Memory B cell (primary cell): ENCODE results near the gene MRPL23.

Source experiments
- ATAC-seq: fragments of 150-1000 bp; cut with Tn5 transposase; 2 replicates; pipeline ENCODE4 v1.10.0; 2021; ENCODE audit warnings: low read depth, mild to moderate bottlenecking, moderate library complexity
- DNase-seq, 2 donors: peaks; one replicate each; pipeline ENCODE4 v3.0.0; 2022; ENCODE audit warnings: low spot score in 2 of 2
- H3K27ac Mint-ChIP-seq: one replicate; pipeline ENCODE4 v1.8.0; 2022; ENCODE audit warnings: mild to moderate bottlenecking, moderate library complexity, mixed read lengths
- H3K27me3 Mint-ChIP-seq: one replicate; pipeline ENCODE4 v1.8.0; 2022; ENCODE audit warnings: mixed read lengths
- H3K36me3 Mint-ChIP-seq: one replicate; pipeline ENCODE4 v1.8.0; 2022; ENCODE audit warnings: mild to moderate bottlenecking, mixed read lengths
- H3K4me1 Mint-ChIP-seq: one replicate; pipeline ENCODE4 v1.8.0; 2022; ENCODE audit warnings: mixed read lengths
- H3K4me3 Mint-ChIP-seq: one replicate; pipeline ENCODE4 v1.8.0; 2022; ENCODE audit warnings: mild to moderate bottlenecking, moderate library complexity, mixed read lengths
- H3K9me3 Mint-ChIP-seq: one replicate; pipeline ENCODE4 v1.8.0; 2022; ENCODE audit warnings: mixed read lengths

Gene MRPL23

DNA sequence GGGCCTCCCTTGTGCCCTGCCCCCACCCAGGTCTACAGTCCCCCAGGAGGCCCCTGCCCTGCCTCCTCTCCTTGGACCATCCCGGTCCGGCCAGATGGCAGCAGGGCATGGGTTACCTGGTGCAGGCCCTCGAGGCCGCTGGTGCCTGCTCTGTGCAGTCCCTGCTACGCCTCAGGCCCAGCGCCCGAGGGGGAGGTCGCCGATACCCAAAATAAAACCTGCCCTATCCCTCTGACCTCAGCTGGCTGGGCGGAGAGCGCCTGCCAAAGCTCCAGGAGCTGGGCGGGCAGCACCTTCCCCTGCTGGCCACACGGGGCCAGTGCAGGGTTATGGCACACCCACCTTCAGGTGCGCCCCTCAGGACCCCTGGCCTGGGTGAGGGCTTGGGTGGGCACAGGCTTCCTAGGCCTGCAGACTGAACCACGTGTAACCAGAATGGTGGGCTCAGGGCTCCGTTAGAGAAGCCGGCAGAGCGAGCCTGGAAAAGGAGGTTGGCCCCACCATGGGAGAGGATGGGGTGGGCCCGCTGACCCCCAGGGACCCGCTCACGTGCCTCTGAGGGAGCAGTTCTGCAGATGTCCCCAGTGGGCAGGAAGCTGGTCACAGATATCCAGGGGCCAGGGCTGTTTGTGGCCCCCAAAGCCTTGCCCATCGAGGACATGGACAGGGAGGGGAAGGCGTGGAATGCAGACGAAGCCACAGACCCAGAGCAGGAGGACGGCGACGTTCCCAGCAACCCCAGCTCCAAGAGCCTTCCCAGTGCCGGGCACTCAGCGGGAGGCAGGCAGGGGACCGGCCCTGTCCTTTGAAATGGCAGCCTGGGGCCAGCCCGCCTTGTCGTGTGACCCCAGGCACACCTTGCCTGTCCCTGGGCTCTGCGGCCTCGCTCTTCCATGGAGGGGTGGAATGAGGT, 29.4 kb upstream of the MRPL23 start:
- no peak for DNase-seq
- Mint-ChIP-seq H3K4me1 (peaks cover 22% of the 10 kb centered on the region), H3K36me3 (no peaks in the 10 kb centered on the region), H3K27ac (no peak overlapping the region), H3K27me3 (peaks cover 18% of the 10 kb centered on the region), H3K4me3 (no peak overlapping the region), H3K9me3 (no peaks in the 10 kb centered on the region)
- ATAC-seq = peak; percentile 28

DNA sequence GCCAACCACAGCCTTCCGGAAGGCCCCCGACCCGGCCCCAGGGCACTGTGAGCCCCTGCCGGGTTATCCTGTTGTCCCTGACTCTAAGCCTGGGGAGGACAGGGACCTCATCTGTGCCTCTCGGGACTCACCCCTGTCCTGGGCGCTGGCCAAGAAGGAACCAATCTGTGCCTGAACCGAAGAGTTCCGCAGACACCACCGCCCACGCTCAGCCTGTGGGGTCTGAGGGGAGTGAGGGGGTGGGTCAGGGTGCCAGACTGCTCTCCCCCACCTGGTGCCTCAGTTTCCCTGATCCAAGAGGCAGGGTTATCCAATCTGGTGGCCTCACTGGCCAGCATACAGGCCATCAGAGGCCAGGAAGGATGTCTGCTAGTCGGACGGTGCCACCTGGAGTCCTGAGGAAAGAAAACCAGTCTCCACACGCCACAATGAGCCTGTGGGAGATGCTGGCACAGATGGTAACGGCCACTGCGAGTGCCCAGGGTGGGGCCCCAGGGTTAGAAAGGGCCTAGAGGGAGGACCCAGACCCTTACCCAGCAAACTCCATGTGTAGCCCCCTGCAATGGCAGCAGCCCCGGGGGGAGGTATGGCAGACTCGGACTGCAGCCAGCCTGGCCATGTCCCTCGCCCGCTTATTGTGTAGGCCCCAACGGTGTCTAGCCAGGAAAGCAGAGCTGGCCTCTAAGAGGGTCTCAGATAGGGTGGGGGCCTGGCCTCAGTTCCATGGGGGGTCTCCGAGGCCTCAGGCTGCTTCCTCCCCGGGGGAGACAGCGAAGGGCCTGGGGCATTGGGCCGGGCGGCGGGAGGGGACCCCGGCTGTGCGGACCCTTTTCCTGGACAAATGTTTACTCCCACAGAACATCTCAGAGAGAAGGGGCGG, 28.5 kb upstream of the MRPL23 start:
- Mint-ChIP-seq H3K27me3 (peaks cover 20% of the 10 kb centered on the region), H3K4me1 (peaks cover 26% of the 10 kb centered on the region), H3K4me3 (no peak overlapping the region), H3K9me3 (no peaks in the 10 kb centered on the region), H3K27ac (no peak overlapping the region), H3K36me3 (no peaks in the 10 kb centered on the region)
- DNase-seq (no peak), ATAC-seq (no peak)

DNA sequence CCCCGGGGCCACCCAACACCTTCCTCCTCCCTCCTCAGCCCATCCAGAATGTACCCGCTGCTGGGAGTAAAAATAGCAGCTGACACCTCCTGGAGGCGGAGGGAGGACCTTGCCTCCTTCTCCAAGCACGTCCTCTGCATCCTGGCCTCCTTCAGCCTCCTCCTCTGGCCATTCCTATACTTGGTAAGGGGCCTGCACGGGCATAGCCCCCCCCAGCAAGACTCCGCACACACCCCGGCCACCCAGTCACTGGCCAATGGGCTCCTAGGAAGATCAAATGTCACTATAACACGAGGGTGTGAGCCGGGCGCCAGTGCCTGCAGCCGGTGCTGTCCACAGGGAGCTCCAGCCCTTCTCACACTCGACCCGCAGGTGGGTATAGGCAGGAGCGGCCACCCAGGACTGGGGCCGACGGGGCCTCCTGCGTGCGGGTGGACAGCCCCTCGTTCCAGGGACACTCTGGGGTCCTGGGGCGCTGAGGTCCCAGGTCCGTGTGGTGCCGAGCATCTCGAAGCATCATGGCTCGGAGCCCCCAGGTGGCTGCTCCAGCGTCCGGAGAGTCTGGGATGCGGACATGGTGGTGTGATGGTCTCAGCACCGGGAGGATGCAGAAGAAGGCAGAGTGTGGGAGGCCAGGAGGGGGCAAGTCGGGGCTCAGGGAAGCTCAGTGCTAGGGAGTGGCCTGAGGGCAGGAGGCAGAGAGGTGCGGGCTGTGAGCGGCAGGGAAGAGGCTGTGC, 27.6 kb upstream of the MRPL23 start, which contains the start of gene TNNT3:
TNNT3 (plus strand) TSS at position 313 of the 737 bp plus-strand sequence. CDS start 3,172 bp downstream, outside the sequence.
- Mint-ChIP-seq H3K27me3 (peaks cover 18% of the 10 kb centered on the region), H3K4me3 (no peak within 1 kb of the TSS), H3K27ac (no peak within 1 kb of the TSS), H3K9me3 (no peaks in the 10 kb centered on the region), H3K36me3 (no peaks in the 10 kb centered on the region), H3K4me1 (peaks cover 27% of the 10 kb centered on the region)
- no peak for ATAC-seq
- DNase-seq = no peak

DNA sequence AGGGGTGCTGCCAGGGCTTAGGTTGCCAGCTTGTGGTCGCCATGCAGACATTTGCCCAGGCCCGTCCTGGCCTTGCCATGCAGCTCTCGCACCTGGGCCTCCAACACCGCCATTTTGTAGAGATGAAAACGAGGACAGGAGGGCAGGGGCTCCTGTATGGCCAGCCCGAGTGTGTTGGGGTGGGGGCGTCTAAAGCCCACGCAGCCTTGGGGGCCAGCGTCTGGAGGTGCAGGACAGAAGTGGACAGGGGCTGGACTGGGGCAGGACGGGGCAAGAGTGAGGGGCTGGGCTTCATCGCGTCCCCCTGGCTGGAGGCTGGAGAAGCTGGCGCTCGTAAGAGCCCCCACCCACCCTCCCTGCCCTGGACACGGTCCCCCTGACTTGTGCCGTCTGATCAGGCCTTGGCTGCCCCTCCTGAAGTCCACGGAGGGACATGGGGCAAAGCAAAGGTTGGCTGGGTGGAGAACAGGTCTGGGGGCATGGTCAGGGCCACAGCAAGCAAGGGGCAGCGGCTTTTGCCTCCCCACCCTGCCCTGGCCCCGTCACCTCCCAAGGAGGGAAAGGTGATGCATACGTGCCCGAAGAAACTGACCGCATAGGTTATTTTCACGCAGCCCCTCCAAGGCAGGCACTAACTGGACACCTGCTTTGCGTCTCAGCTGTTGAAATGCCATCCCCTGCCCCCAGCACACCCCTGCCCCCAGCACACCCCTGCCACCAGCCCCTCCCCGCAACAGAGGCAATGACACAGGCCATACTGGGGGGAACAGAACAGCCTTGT, 26.8 kb upstream of the MRPL23 start:
- ATAC-seq = no peak
- no peaks in the 10 kb centered on the region for H3K9me3 Mint-ChIP-seq
- peaks cover 11% of the 10 kb centered on the region for H3K27me3 Mint-ChIP-seq
- H3K36me3 Mint-ChIP-seq = no peaks in the 10 kb centered on the region
- no peak overlapping the region for H3K27ac Mint-ChIP-seq
- DNase-seq = no peak
- H3K4me1 Mint-ChIP-seq = peaks cover 20% of the 10 kb centered on the region
- no peak overlapping the region for H3K4me3 Mint-ChIP-seq

DNA sequence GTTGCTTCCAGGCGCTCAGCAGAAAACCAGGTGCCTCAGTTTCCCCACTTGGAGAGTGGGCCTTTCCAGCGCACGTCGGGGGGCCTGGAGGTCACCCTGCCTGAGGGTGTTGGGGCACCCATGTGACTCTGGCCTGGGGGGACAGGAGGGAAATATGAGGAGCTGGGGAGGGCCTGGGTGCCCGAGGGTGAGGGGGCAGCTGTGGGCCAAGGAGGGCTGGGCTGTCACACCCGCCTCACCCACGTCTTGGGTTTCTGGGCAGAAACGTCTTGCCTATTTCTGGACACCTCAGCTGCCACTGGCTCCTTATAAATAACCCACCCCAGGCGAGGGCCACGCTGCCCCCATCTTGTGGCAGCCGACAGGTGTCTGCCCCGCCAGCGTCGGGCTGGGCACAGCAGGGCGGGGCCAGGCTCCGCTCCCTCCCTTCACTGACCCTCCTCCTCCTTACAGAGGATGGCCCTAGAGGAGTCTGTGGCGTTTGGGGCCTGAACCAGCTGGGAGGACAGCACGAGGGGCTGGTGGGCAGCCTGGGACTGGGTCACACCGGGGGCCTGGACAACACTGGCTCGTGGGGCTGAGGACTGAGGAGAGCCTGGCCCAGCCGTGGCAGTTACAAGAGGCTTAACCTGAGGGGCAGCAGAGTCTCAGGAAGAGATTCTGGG, 26.1 kb upstream of the MRPL23 start:
- Mint-ChIP-seq H3K36me3 (no peaks in the 10 kb centered on the region), H3K4me3 (no peak overlapping the region), H3K27ac (no peak overlapping the region), H3K9me3 (no peaks in the 10 kb centered on the region), H3K4me1 (peaks cover 15% of the 10 kb centered on the region), H3K27me3 (peaks cover 12% of the 10 kb centered on the region)
- no peak for DNase-seq
- peak; percentile 49 for ATAC-seq

DNA sequence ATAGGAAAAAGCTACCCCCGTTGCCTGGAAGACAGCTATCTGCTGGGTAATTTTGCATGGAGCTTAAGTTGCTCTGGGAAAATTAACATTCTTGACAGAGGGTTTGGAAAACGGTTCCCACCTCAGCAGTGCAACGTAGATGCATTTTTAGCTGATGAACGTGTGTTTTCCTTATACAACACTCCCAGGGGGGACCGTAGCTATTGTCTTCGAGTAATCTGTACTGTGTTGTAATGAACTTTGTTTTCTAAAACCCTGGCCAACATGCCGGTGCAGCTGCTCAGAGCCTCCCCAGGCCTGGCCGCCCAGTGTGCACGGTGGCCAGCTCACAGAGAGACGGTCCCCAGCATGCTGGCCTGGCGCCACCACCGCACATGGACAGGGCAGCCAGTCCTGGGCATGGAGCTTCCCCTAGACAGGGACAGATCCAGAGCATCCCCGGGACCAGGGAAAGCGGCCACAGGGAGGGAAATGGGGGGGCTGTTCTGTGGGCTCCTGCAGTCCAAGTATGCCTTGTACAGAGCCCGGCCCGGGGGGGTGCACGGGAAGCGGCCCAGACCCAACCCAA, 25.5 kb upstream of the MRPL23 start:
- no peak for ATAC-seq
- no peak for DNase-seq
- H3K4me1 Mint-ChIP-seq = peaks cover 15% of the 10 kb centered on the region
- no peaks in the 10 kb centered on the region for H3K9me3 Mint-ChIP-seq
- no peak overlapping the region for H3K4me3 Mint-ChIP-seq
- H3K36me3 Mint-ChIP-seq = no peaks in the 10 kb centered on the region
- no peak overlapping the region for H3K27ac Mint-ChIP-seq
- H3K27me3 Mint-ChIP-seq = peaks cover 15% of the 10 kb centered on the region

DNA sequence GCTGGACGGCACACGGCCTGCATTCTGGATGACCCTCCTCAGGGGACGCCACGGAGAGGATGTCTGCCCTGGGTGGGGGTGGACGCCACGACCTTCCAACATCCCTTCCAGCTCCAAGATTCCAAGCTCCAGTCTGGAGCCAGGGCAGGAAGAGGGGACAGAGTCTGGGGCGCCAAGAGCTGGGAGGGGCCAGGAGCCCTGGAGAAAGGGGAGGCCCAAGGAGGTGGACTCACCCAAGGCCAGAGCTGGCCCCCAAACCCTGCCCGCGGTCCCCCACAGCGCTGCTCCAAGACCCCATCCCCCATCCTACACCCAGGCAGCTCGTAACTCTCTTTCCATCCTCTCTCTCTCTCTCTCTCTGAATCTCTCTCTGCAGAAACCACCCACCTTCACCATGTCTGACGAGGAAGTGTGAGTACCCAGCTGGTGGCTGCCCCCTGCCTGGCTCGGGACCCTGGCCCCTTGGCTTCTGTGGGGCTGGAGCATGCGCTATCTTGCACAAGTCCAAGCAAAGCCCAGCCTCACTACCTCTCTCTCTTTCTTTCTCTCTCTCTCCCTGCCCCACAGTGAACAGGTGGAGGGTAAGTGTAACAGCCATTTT, 24.6 kb upstream of the MRPL23 start:
- DNase-seq (no peak), ATAC-seq (no peak)
- H3K36me3 Mint-ChIP-seq = no peaks in the 10 kb centered on the region
- H3K4me3 Mint-ChIP-seq = no peak overlapping the region
- no peaks in the 10 kb centered on the region for H3K9me3 Mint-ChIP-seq
- peaks cover 13% of the 10 kb centered on the region for H3K4me1 Mint-ChIP-seq
- peaks cover 16% of the 10 kb centered on the region for H3K27me3 Mint-ChIP-seq
- H3K27ac Mint-ChIP-seq = no peak overlapping the region

DNA sequence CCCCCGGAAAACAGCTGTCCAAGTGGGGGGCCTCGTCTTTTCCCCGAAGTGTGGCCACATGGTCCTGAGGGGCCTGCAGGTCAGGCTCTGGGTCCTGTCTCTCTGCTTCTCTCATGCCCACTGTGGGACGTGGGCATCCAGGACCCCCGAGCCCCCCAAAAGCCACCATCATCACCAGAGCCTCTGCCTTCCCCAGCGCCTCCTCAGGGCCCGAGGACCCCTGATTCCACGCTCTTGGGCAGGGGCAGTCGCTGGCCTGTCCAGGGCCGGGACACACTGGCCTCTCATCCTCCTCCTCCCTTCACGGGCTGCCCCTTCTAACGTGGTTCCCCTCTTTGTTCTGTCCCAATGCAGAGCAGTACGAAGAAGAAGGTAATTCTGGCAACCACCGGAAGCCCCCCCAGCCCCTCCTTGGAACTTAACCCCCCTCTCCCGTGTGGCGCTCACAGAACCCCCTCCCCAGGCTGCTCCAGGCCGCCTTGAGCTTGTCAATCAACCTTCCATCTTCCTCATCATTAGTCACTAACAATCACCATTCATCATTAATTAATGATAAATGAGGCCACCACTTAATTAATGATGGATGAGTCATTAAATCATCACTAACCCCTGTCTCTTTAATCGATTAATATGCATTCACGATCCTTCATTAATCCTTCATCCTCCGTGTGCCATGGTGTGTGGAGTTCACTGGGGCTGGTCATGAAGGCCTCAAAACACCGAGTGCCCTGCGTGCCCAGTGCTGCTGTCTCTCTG, 23.8 kb upstream of the MRPL23 start:
- Mint-ChIP-seq H3K36me3 (no peaks in the 10 kb centered on the region), H3K4me1 (peaks cover 13% of the 10 kb centered on the region), H3K9me3 (no peaks in the 10 kb centered on the region), H3K27ac (no peak overlapping the region), H3K4me3 (no peak overlapping the region), H3K27me3 (peaks cover 18% of the 10 kb centered on the region)
- ATAC-seq = no peak
- DNase-seq = no peak

DNA sequence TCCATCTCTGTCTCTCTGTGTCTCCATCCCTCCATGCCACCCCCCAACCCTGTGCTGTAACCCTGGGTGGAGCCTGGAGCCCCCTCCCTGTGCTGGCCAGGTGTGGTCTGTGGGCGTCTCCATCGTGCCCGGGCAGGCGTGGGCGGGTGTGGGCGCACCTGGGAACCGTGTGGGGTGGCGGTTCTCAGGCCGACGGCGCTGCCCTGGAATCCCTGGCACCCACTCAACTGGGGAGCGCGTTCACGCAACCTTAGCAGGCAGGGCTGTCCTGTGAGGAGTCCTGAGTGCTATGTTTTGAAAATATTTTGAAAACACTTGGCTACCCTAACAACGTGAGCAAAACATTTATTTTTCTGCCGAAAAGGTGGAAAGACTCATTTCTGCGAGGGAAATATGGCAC, 23.0 kb upstream of the MRPL23 start:
- ATAC-seq (no peak), DNase-seq (no peak)
- H3K9me3 Mint-ChIP-seq = no peaks in the 10 kb centered on the region
- H3K36me3 Mint-ChIP-seq = no peaks in the 10 kb centered on the region
- H3K4me3 Mint-ChIP-seq = no peak overlapping the region
- peaks cover 18% of the 10 kb centered on the region for H3K27me3 Mint-ChIP-seq
- peaks cover 13% of the 10 kb centered on the region for H3K4me1 Mint-ChIP-seq
- no peak overlapping the region for H3K27ac Mint-ChIP-seq

DNA sequence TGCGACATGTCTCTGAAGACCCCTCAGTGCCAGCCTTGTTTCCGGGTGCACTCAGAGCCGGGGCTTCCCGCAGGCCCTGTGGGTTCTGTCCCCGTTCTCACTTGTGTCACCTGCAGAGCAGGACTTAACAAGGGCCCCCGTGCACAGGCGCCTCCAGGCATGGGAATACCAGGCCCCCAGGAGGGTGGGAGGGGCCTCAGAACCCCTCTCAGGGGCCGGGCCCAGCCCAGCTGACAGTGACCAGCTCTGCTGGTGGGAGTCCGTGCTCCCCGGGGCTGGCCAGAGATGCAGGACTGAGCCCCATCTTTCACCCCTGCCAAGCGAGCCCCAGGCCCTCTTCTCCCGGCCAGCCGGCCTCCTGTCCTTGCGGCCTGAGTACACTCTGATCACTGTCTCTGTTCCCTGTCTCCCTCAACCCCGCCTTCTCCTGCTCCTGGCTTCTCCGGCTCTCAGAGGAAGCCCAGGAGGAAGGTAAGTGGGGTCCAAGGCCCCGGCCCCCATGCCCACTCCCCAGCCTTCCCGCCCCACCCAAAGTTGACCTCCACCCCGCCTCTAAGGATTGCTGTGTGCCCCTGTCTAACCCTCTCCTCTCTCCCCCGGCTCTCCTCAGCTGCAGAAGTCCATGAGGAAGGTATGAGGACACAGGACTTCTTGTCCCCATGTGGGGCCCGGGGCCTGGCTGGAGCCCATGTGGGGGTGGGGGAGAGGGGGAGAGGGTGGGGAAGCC, 22.3 kb upstream of the MRPL23 start:
- Mint-ChIP-seq H3K4me3 (no peak overlapping the region), H3K27ac (no peak overlapping the region), H3K4me1 (peaks cover 13% of the 10 kb centered on the region), H3K27me3 (peaks cover 20% of the 10 kb centered on the region), H3K36me3 (no peaks in the 10 kb centered on the region), H3K9me3 (no peaks in the 10 kb centered on the region)
- no peak for ATAC-seq
- DNase-seq = no peak

DNA sequence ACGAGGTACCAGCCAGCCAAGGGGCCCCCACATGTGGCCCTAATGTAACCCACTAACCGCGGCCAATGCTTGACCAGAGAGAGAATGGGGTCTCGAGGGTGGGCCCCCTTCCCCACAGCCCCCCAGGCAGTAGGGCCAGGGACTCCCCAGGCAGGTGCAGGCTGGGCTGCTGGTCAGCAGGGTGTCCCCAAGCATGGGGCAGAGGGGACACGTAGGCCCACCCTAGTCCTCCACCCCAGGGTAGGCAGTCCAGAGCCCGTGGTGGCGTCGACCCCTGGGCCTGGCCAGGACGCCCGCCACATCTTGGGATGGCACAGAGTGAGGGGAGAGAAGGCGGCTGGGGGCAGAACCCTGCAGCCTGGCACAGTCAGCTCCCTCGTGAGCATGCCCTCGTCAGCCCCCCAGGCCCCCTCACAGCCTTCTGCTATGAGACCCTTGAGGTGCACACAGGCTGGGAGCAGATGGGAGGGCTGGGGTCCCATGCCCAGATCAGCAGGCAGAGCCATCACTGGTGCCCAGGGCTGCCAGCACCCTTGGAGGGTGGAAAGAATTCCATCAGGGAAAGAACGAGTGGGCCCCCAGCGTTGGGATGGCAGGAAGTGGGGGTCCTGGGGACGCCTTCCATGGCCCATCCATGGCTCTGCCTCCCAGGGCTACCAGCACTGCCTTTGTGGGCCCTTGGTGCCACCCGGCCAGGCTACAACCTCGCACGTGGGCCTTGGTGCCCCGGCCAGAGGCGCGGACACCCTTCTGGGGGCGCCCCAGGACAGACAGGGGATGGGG, 21.6 kb upstream of the MRPL23 start:
- no peak overlapping the region for H3K27ac Mint-ChIP-seq
- DNase-seq (no peak), ATAC-seq (no peak)
- no peaks in the 10 kb centered on the region for H3K36me3 Mint-ChIP-seq
- no peak overlapping the region for H3K4me3 Mint-ChIP-seq
- no peaks in the 10 kb centered on the region for H3K9me3 Mint-ChIP-seq
- H3K27me3 Mint-ChIP-seq = peaks cover 20% of the 10 kb centered on the region
- H3K4me1 Mint-ChIP-seq = peaks cover 13% of the 10 kb centered on the region
